ENCODE measurements around the gene JHY. TPM values are rescaled to one million over a fixed set of nuclear protein-coding genes. Genes with fewer than 3 reads are reported as not detected.

Gene JHY
- total RNA-seq, 1 experiment from 2014 or later: 0.79 TPM

DNA sequence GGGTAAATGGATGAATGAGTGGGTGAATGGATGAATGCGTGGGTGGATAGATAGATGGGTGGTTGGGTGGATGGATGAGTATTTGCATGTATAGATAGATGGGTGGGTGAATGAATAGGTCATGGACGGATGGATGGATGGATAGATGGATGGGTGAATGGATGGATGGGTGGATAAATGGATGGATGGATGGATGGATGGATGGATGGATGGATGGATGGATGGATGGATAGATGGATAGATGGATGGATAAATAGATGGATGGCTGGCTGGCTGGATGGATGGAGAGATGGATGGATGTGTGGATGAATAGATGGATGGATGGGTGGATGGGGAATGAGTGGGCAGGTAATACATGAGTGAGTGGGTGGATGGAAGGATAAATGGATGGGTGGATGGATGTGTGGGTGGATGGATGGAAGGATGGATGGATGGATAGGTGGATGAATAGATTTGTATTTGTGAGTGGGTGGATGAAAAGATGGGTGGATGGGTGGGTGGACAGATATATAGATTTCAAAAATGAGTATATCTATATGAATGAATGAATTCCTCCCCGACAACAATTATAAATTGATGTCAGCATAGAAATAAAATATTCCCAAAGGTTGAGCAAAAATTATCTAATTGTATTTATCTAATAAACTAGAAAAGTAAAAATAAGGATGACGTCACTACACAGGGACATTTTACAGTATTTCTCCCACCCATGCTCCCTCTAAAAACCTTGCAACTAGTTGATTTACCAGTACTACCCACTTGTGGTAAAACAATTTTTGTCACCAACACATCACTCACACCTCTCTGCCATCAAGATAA, 44.8 kb upstream of the JHY start:
- Histone ChIP-seq H3T11ph (ENCODE audit: low read length) (no peak overlapping the region), H4K20me1 (ENCODE audit: control insufficient read depth, insufficient read depth, insufficient read length) (no peaks in the 10 kb centered on the region), H2BK20ac (ENCODE audit: low read depth, low read length, poor library complexity, severe bottlenecking) (no peak overlapping the region), H3K23ac (ENCODE audit: insufficient read length, low read depth, low read length) (no peak overlapping the region), H3K79me2 (ENCODE audit: insufficient read depth, low read length) (no peaks in the 10 kb centered on the region), H3K9ac (ENCODE audit: extremely low read depth, insufficient read length, low read length) (no peak overlapping the region), H3K23me2 (ENCODE audit: insufficient read length, low read depth, low read length, poor library complexity, severe bottlenecking) (no peaks in the 10 kb centered on the region), H3K4me2 (ENCODE audit: insufficient read depth, insufficient read length, low read length) (no peak overlapping the region), H3K56ac (ENCODE audit: insufficient read length, low read depth, low read length) (no peak overlapping the region), H4K91ac (ENCODE audit: insufficient read length, low read depth, low read length) (no peak overlapping the region), H2AFZ (ENCODE audit: low read length) (no peak overlapping the region), H3K18ac (ENCODE audit: insufficient read length, low read depth, low read length) (no peak overlapping the region), H2AK5ac (ENCODE audit: insufficient read length, low read length) (no peak overlapping the region), H4K8ac (replicated peaks; ENCODE audit: insufficient read length, low read depth, low read length) (no peak overlapping the region), H3K4me1 (ENCODE audit: insufficient read depth, low read length) (no peaks in the 10 kb centered on the region; the same call in 1 of the 2 replicates), H3K4ac (ENCODE audit: low read depth, low read length) (no peak overlapping the region), H3K9me3 (ENCODE audit: control insufficient read depth, low read depth, low read length) (no peaks in the 10 kb centered on the region), H2BK12ac (ENCODE audit: insufficient read length, low read depth, low read length) (no peak overlapping the region), H3K27ac (ENCODE audit: insufficient read length, low read depth, low read length) (no peak overlapping the region), H3K27me3 (ENCODE audit: insufficient read depth, low read length) (no peaks in the 10 kb centered on the region), H3K14ac (ENCODE audit: insufficient read depth, low read length) (no peak overlapping the region), H2BK15ac (ENCODE audit: low read depth, low read length) (no peak overlapping the region), H3K79me1 (ENCODE audit: insufficient read depth, low read depth, low read length, poor library complexity, severe bottlenecking) (no peaks in the 10 kb centered on the region), H4K5ac (ENCODE audit: insufficient read length, low read depth, low read length) (no peak overlapping the region), H2BK5ac (ENCODE audit: insufficient read length, low read length) (no peak overlapping the region), H2BK120ac (ENCODE audit: low read depth, low read length, poor library complexity, severe bottlenecking) (no peak overlapping the region)
- no peak overlapping the region for H3K4me3 Mint-ChIP-seq
- H3K27me3 Mint-ChIP-seq (ENCODE audit: low read depth): no peaks in the 10 kb centered on the region
- peaks cover 6 to 10% of the 10 kb centered on the region in 2 experiments for H3K4me1 Mint-ChIP-seq
- H3K36me3 Mint-ChIP-seq (ENCODE audit: insufficient read depth in 1 of 3, low read depth in 3 of 3): no peaks in the 10 kb centered on the region
- 100% methylated on average over 1 of the region's 4 CpGs for WGBS (ENCODE audit: extremely low coverage, insufficient read length, low lambda C conversion rate)
- TF ChIP-seq, protein P1, sequence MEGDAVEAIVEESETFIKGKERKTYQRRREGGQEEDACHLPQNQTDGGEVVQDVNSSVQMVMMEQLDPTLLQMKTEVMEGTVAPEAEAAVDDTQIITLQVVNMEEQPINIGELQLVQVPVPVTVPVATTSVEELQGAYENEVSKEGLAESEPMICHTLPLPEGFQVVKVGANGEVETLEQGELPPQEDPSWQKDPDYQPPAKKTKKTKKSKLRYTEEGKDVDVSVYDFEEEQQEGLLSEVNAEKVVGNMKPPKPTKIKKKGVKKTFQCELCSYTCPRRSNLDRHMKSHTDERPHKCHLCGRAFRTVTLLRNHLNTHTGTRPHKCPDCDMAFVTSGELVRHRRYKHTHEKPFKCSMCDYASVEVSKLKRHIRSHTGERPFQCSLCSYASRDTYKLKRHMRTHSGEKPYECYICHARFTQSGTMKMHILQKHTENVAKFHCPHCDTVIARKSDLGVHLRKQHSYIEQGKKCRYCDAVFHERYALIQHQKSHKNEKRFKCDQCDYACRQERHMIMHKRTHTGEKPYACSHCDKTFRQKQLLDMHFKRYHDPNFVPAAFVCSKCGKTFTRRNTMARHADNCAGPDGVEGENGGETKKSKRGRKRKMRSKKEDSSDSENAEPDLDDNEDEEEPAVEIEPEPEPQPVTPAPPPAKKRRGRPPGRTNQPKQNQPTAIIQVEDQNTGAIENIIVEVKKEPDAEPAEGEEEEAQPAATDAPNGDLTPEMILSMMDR (conservative IDR thresholded peaks at IDR 0.05): no peak
- DNase-seq: no peak
- no peak overlapping the region for H3K27ac Mint-ChIP-seq
- peaks cover 0 to 4% of the 10 kb centered on the region in 2 experiments; a peak in 2 of 5 replicates for H3K9me3 Mint-ChIP-seq
